ENCODE data around the gene LRRC8D.
"Not testable (repeated sequence)": the region's sequence is repeated elsewhere in the genome, so short reads cannot be mapped to it uniquely, and the experiment has no call there.

The LRRC8D gene

GRCh38 chr1:89820422-89821321 is at the start of gene LRRC8D:
Gene LRRC8D (plus strand): TSS chr1:89821032. CDS start chr1:89933069, 112,037 bp downstream.
- DNase-seq (ENCODE audit: low spot score): peak; percentile 86

GRCh38 chr1:89771991-89772560 is 48.8 kb upstream of the LRRC8D start:
- DNase-seq (ENCODE audit: low spot score): no peak

- DNase-seq (ENCODE audit: low spot score): not testable (repeated sequence)
Measured at GRCh38 chr1:89776104-89776503, 44.7 kb upstream of the LRRC8D start.

- not testable (repeated sequence) for DNase-seq (ENCODE audit: low spot score)
Measured at GRCh38 chr1:89777271-89777670, 43.6 kb upstream of the LRRC8D start.

GRCh38 chr1:89779151-89779940 is 41.5 kb upstream of the LRRC8D start:
- DNase-seq (ENCODE audit: low spot score): no peak

GRCh38 chr1:89780721-89781120 is 40.1 kb upstream of the LRRC8D start:
- peak; percentile 75 for DNase-seq (ENCODE audit: low spot score)

GRCh38 chr1:89781494-89782126 is 39.2 kb upstream of the LRRC8D start:
- DNase-seq (ENCODE audit: low spot score): no peak

- DNase-seq (ENCODE audit: low spot score): no peak
Measured at GRCh38 chr1:89786628-89787214, 34.1 kb upstream of the LRRC8D start.

- no peak for DNase-seq (ENCODE audit: low spot score)
Measured at GRCh38 chr1:89790592-89790991, 30.2 kb upstream of the LRRC8D start.

- DNase-seq (ENCODE audit: low spot score): no peak
Measured at GRCh38 chr1:89791064-89791726, 29.6 kb upstream of the LRRC8D start.

- no peak for DNase-seq (ENCODE audit: low spot score)
Measured at GRCh38 chr1:89794406-89794805, 26.4 kb upstream of the LRRC8D start.

- not testable (repeated sequence) for DNase-seq (ENCODE audit: low spot score)
Measured at GRCh38 chr1:89795571-89795970, 25.3 kb upstream of the LRRC8D start.

GRCh38 chr1:89797876-89798275 is 23.0 kb upstream of the LRRC8D start:
- not testable (repeated sequence) for DNase-seq (ENCODE audit: low spot score)

GRCh38 chr1:89799495-89799894 is 21.3 kb upstream of the LRRC8D start:
- no peak for DNase-seq (ENCODE audit: low spot score)

GRCh38 chr1:89800022-89800655 is 20.7 kb upstream of the LRRC8D start:
- no peak for DNase-seq (ENCODE audit: low spot score)

- no peak for DNase-seq (ENCODE audit: low spot score)
Measured at GRCh38 chr1:89800718-89801117, 20.1 kb upstream of the LRRC8D start.

- DNase-seq (ENCODE audit: low spot score): no peak
Measured at GRCh38 chr1:89802051-89802450, 18.8 kb upstream of the LRRC8D start.

- no peak for DNase-seq (ENCODE audit: low spot score)
Measured at GRCh38 chr1:89802841-89803240, 18.0 kb upstream of the LRRC8D start.

- peak; percentile 91 for DNase-seq (ENCODE audit: low spot score)
Measured at GRCh38 chr1:89804642-89805237, 16.1 kb upstream of the LRRC8D start.

GRCh38 chr1:89806616-89807015 is 14.2 kb upstream of the LRRC8D start:
- DNase-seq (ENCODE audit: low spot score): no peak

Measured in NAMALWA (cell line).